NCI-H774 (cell line): ENCODE measurements around the gene PCSK5.
A peak's percentile ranks its signal among the peaks of the same experiment; 100 is the strongest.
"Not testable (repeated sequence)": the region's sequence is repeated elsewhere in the genome, so short reads cannot be mapped to it uniquely, and the experiment has no call there.

Source experiments
- DNase-seq: peaks from one replicate; lab custom pipeline; 2025; lab: John Stamatoyannopoulos, UW

Gene PCSK5

DNA sequence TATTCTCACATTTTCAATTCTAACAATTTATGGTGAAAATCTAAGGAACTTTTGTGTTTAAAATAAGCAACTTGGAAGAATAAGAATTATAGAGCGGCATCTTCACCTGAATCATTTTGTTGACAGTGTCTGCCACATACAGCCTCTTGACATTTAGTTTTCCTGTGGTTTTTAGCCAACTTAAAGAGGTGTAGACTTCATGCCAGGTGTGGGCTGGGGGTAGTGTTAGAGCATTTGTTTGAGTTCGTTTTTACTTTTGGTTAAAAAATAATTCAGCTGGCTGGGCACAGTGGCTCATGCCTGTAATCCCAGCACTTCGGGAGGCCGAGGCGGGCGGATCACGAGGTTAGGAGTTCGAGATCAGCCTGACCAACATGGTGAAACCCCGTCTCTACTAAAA lies 72.8 kb downstream of the PCSK5 start:
- DNase-seq: not testable (repeated sequence)

DNA sequence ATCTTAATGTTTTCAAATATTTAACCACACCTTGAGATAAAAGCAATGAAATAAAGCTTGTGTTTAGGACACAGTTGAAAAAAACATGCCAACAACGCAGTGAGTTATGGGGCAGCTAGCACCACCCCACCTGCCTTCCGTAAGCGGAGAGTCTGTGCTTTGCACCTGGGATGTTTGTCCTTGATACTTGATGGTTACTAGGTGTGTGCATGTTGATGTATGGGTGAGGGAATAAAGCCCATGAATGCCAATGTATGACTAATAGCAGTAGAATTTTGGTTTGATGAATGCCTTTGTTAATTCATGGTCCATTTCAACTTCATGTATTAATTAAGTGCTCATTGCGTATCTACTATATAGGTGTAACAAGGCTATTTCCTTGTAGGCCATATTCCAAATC lies 74.0 kb downstream of the PCSK5 start:
- peak; percentile 2 for DNase-seq

DNA sequence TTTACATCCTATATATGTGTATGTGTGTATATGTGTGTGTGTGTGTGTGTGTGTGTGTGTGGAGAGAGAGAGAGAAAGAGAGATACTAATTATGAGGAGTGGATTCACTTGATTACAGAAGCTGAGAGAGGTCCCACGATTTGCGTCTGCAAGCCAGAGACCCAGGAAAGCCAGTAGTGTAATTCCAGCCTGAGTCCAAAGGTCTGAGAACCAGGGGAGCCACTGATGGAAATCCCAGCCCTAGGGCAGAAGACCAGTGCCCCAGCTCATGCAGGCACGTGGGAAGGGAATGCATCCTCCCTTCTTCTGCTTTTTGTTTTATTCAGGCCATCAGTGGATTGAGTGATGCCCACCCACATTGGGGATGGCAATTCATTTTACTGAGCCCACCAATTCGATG lies 74.8 kb downstream of the PCSK5 start:
- DNase-seq: no peak

DNA sequence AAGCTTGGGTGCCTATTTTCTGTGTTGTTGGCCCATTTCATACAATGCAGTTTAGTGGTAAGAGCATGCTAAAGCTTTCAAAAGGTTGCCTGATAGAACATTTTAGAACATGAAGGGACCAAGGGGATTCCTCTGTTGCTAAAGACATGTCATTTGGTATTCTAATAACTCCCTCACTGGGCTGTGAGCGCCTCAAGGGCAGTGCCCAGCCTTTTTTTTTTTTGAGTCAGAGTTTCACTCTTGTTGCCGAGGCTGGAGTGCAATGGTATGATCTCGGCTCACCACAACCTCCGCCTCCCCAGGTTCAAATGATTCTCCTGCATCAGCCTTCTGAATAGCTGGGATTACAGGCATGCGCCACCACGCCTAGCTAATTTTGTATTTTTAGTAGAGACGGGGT lies 77.1 kb downstream of the PCSK5 start:
- DNase-seq: no peak

GRCh38 chr9:75974016-75974766 lies 83.7 kb downstream of the PCSK5 start:
- DNase-seq: no peak

GRCh38 chr9:75975071-75975470 lies 84.6 kb downstream of the PCSK5 start:
- no peak for DNase-seq

GRCh38 chr9:75976549-75976948 lies 86.1 kb downstream of the PCSK5 start:
- DNase-seq: no peak

DNA sequence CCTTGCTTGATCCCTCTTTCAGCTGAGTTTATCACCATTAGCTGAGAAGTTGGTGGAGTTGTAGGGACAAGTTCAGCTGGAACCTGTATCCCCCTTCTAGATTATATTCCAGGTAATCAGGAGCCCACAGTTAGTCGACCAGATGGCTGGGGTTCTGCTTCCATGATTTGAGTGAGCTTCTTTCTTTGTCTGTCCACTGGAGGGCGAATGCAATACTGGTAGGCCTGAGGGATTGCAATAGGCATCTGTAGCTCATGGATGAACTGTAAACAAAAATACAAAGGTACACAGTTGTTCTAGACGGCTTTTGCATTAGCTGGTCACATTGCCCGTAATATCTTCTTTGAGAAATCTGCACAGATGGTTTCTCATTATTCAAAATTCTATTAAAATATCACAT lies 88.9 kb downstream of the PCSK5 start:
- no peak for DNase-seq

- no peak for DNase-seq
Measured at GRCh38 chr9:75983319-75984045, 93.0 kb downstream of the PCSK5 start.

GRCh38 chr9:75985515-75985914 lies 95.0 kb downstream of the PCSK5 start:
- no peak for DNase-seq

- no peak for DNase-seq
Measured at GRCh38 chr9:75988663-75989062, 98.2 kb downstream of the PCSK5 start.

- DNase-seq: no peak
Measured at GRCh38 chr9:75990156-75990555, 99.7 kb downstream of the PCSK5 start.

DNA sequence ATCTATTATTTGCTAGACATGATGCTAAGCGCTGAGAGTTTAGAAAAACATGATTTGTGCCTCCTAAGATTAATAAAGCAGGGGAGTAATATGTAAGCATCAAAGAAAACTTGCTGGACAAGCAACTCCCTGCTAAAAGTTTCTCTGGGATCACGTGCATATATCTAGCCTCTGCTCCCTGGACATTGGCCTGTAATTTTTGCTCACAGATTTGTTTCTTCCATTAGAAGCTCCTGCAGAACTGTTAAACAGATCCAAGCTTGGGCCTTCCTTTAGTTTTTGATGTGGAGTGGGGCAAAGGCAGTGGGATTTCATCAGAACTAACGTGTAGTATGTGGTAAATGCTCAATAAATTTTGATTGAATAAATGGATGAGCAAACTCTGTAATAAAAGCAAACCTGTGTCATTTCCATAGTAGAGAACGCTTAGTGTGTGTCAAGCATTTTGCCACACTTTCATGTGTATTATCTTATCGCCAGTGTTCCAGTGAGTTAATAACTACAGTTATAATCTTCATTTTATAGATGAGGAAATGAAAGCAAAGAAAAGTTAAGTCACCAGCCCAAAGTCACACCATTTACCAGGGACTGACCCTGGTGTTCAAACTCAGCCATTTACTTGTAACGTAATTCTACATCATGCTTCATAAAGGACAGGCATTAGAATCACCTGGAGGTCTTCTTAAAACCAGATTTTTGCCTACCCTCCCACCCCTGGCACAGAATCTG lies 100.3 kb downstream of the PCSK5 start:
- no peak for DNase-seq

DNA sequence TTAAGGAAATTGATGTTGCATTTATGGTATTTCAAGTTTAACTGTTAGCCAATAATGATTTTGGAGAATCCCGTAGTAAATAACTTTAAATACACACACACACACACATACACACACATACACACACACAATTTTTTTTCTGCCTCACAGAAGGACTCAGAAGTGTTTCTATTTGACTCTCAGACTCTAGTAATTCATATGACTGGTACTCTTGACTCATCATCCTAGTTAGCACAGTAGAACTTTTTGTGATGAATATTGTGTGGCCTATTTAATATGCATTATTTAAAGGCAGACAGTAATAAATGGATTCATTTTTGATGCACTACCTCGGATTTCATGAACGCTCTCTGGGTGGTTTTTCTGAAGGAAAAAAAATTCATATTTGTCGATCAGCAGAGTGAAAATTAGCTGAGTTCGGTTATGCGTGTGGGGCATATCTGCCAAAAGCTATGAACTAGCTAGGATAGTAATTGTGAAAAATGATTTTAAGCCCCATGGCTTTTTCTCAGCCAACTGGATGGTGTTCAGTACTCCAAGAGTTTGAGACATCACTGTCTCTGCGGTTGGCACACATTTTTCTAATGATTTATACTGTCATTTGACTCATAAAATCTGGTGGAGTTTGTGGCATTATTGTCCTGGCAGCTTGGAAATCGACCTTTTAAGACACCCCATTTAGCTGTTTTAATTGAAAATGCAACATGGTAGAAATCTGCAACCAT lies 102.2 kb downstream of the PCSK5 start:
- DNase-seq: no peak

DNA sequence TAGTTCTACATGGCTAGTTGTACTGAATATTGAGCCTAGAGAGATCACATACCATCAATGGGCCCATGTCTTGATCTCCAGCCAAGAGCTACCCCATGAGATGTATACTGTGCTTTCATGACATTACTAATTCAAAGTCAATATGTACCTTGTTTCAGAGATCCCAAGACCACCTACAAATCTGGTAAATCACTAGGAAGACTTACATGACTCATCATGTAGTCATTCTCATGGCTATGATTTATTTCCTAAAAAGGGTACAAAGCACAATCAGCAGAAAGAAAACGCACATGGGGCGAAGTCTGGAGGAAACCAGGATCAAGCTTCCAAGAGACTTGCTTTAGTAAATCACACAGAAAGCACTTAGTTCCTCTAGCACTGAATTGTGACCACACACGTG lies 103.0 kb downstream of the PCSK5 start:
- DNase-seq: no peak

DNA sequence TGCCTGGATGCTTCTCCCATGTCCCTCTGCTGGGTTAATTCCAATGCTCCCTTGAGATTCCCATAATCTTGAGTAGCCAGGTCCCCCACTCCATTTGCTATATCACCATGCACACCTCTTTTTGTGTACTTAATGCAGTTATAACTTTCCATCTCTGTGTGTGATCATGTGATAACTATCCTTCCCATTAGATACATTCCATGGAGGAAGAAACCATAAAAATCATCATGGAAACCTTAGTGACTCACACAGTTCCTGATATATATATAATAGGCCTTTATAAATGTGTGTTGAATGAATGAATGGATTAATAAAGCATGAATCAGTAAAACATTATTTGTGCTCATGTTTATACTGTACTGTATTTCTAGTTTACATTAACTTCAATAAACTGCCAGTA lies 104.6 kb downstream of the PCSK5 start:
- no peak for DNase-seq

GRCh38 chr9:75996726-75997125 lies 106.3 kb downstream of the PCSK5 start:
- no peak for DNase-seq

DNA sequence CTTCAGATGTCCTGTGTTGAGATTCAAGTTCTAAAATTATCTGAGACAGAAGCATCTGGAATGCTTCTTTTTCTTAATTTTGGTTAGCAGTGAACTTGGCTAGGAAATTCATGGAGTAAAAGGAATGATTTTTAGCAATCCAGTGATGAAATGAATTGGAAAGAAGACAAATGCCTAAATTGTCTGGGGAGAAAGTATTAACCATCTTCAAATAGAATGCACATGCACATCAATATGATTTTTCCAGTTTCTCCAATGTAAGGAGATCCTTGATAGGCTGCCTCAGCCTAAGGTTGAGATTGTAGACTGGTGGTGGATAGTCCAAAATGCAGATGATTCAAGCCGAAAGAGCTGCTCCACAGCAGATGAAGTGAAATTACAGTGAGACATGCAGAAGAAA lies 106.7 kb downstream of the PCSK5 start:
- no peak for DNase-seq

DNA sequence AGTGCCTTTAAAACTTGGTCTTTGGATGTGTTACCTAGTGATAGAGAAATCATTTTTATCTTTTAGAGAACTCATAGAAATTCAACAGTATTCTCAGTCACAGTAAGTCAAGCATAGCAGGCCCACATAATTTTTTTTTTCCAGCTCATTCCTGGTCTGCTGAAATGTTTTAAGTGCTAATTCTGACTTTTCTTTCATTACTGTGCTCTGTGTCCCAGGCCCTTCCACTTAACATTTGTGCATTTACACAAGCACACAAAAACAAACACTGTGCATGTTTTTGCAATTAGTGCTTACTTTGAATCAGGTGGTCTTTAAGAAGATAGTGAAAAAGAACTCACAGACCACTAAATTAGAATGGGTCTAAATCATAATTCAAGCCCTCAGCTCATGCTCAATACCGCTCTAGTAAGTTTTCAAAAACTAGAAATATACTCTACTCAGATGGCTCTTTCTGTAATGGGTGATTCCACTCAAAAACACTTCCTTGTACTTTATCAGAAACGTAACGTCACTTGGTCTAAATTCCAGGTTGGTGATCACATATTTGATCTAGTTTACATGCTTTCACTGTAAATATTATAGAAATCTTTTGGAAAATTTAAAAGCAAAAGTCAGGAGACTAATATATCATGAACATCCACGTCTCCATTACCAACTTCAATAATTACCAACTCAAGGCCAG lies 107.8 kb downstream of the PCSK5 start:
- no peak for DNase-seq

GRCh38 chr9:76001459-76001858 lies 111.0 kb downstream of the PCSK5 start:
- DNase-seq: no peak

- no peak for DNase-seq
Measured at GRCh38 chr9:76003041-76003440, 112.6 kb downstream of the PCSK5 start.

- DNase-seq: no peak
Measured at GRCh38 chr9:76004526-76004925, 114.1 kb downstream of the PCSK5 start.
